K562 treated with DMSO at 1 percent for 48 hours (cell line): ENCODE data around the gene ARMCX5. TPM values are rescaled to one million over a fixed set of nuclear protein-coding genes. Genes with fewer than 3 reads are reported as not detected.

Experiments used
- total RNA-seq: library from RNA; unstranded; fragments of 300-600 nt; gene quantifications from 2 replicates; pipeline ENCODE4 v1.2.3, GENCODE V29; 2022; ENCODE audit warnings: low replicate concordance; ENCODE audit errors: extremely low read depth

Gene ARMCX5
- not detected in 2 replicates for total RNA-seq

GRCh38 chrX:102599084-102599950 is at the start of gene ARMCX5:
Gene ARMCX5, plus strand, starts transcription at chrX:102599515. Its CDS starts 2,627 bp downstream, at chrX:102602142.

GRCh38 chrX:102651242-102652011 is 52.1 kb downstream of the ARMCX5 start, which contains the start of gene GPRASP1:
Gene GPRASP1, plus strand, starts transcription at chrX:102651483. Its CDS starts 2,431 bp downstream, at chrX:102653914.

Other genes starting within 250 kb of the ARMCX5 start
- not detected in 2 replicates for gene NXF2B, start 159.5 kb upstream of the ARMCX5 start, total RNA-seq
- not detected in 2 replicates for gene TCP11X2, start 127.7 kb upstream of the ARMCX5 start, total RNA-seq
- gene TMSB15A, start 82.8 kb upstream of the ARMCX5 start, total RNA-seq, result not detected in 2 replicates
- gene GPRASP1, start 52.0 kb downstream of the ARMCX5 start, total RNA-seq, result not detected in 2 replicates
- gene GPRASP2, start 112.9 kb downstream of the ARMCX5 start, total RNA-seq, result not detected in 2 replicates
- not detected in 2 replicates for gene GPRASP3, start 121.2 kb downstream of the ARMCX5 start, total RNA-seq